SK-N-SH (cell line): ENCODE measurements around the gene KIF18B. TPM values are rescaled to one million over a fixed set of nuclear protein-coding genes. Genes with fewer than 3 reads are reported as not detected.

ENCODE experiments used
- CTCF ChIA-PET: fragments of 300-600, 350-600 bp; formaldehyde crosslinking; extraction: SDS; loops from one replicate; lab custom pipeline; 2021; lab: Yijun Ruan, JAX
- POLR2A ChIA-PET: fragments of 350-600 bp; sonication (Branson Sonifier 250); formaldehyde crosslinking; extraction: SDS; loops from one replicate; lab custom pipeline; 2020; ENCODE audit warnings: antibody characterized with exemption, inconsistent platforms; lab: Yijun Ruan, JAX
- DNase-seq: peaks from one replicate; pipeline ENCODE4 v3.0.0; 2012
- H2AFZ ChIP-seq: fragments of 200-600 bp; sonication (generic); 2 replicates; pipeline ENCODE4 v1.8.1; 2016; ENCODE audit warnings: antibody characterized with exemption, mild to moderate bottlenecking, low read depth
- H3F3A ChIP-seq: fragments of 200-600 bp; sonication (generic); replicated peaks from 2 replicates; pipeline ENCODE3; 2016; ENCODE audit warnings: antibody characterized with exemption, mild to moderate bottlenecking; ENCODE audit not compliant: insufficient read depth
- H3K27ac ChIP-seq, 2 experiments: fragments of 200-500 bp in 1 of 2; fragments of 200-600 bp in 1 of 2; sonication (Bioruptor generic) in 1 of 2; sonication (generic), shearing (Covaris generic) in 1 of 2; 2 replicates each; pipeline versions ENCODE4 v1.5.1 to v1.6.1; 2014 to 2016; ENCODE audit warnings: low read depth in 2 of 2, inconsistent platforms in 1 of 2, low read length in 1 of 2, mild to moderate bottlenecking in 1 of 2, mixed read lengths in 1 of 2
- H3K27me3 ChIP-seq: fragments of 200-600 bp; sonication (generic), shearing (Covaris generic); 2 replicates; pipeline ENCODE4 v1.6.1; 2016; ENCODE audit warnings: mixed run types; ENCODE audit not compliant: insufficient read depth
- H3K36me3 ChIP-seq, 2 experiments: fragments of 200-500 bp in 1 of 2; fragments of 200-600 bp in 1 of 2; sonication (Bioruptor generic) in 1 of 2; sonication (generic) in 1 of 2; replicated peaks in 1 of 2; 2 replicates each; pipeline versions ENCODE3 to v1.5.1; 2014 to 2016; ENCODE audit warnings: low read length in 1 of 2, mild to moderate bottlenecking in 1 of 2; ENCODE audit not compliant: insufficient read depth in 2 of 2, control insufficient read depth in 1 of 2
- H3K4me1 ChIP-seq, 2 experiments: fragments of 200-500 bp in 1 of 2; fragments of 200-600 bp in 1 of 2; sonication (Bioruptor generic) in 1 of 2; sonication (generic), shearing (Covaris generic) in 1 of 2; 2 replicates each; pipeline versions ENCODE4 v1.5.1 to v1.6.1; 2014 to 2016; ENCODE audit warnings: low read depth in 1 of 2, low read length in 1 of 2, mixed run types in 1 of 2; ENCODE audit not compliant: insufficient read depth in 2 of 2, control insufficient read depth in 1 of 2
- H3K4me2 ChIP-seq: fragments of 200-600 bp; sonication (generic), shearing (Covaris generic); 2 replicates; pipeline ENCODE4 v1.6.1; 2017; ENCODE audit warnings: mixed run types
- H3K4me3 ChIP-seq, 2 experiments: fragments of 200-500 bp in 1 of 2; fragments of 200-600 bp in 1 of 2; sonication (Bioruptor generic) in 1 of 2; sonication (generic), shearing (Covaris generic) in 1 of 2; 2 replicates each; pipeline versions ENCODE4 v1.5.1 to v1.8.1; 2014 to 2016; ENCODE audit warnings: low read depth in 2 of 2, inconsistent platforms in 1 of 2, low read length in 1 of 2, mild to moderate bottlenecking in 1 of 2, mixed read lengths in 1 of 2, moderate library complexity in 1 of 2
- H3K79me2 ChIP-seq: fragments of 200-600 bp; sonication (generic); 2 replicates; pipeline ENCODE4 v1.8.1; 2017; ENCODE audit warnings: mild to moderate bottlenecking; ENCODE audit not compliant: insufficient read depth
- H3K9ac ChIP-seq: fragments of 200-600 bp; sonication (generic); 2 replicates; pipeline ENCODE4 v1.6.1; 2017; ENCODE audit warnings: mixed run types
- H3K9me2 ChIP-seq: fragments of 200-600 bp; sonication (generic); 2 replicates; pipeline ENCODE4 v1.6.1; 2017; ENCODE audit warnings: mixed run types
- H3K9me3 ChIP-seq: fragments of 200-600 bp; sonication (generic); 2 replicates; pipeline ENCODE4 v1.6.1; 2017; ENCODE audit warnings: mixed run types, mild to moderate bottlenecking, moderate library complexity
- H4K20me1 ChIP-seq: fragments of 200-600 bp; sonication (generic); 2 replicates; pipeline ENCODE4 v1.6.1; 2017; ENCODE audit warnings: mild to moderate bottlenecking, mixed run types; ENCODE audit not compliant: insufficient read depth
- CHD2 ChIP-seq: fragments of 150-350 bp; IDR thresholded peaks from 2 replicates; pipeline ENCODE4 v1.6.1; 2018; ENCODE audit warnings: low read length; ENCODE audit not compliant: partially characterized antibody
- FOSL2 ChIP-seq: IDR thresholded peaks from 2 replicates; pipeline ENCODE4 v1.4.0; 2012; ENCODE audit warnings: low read depth, mild to moderate bottlenecking, moderate library complexity, borderline replicate concordance
- GABPA ChIP-seq: IDR thresholded peaks from 2 replicates; pipeline ENCODE4 v1.4.0; 2012; ENCODE audit warnings: low read depth, mild to moderate bottlenecking
- GATA2 ChIP-seq: sonication (generic); formaldehyde crosslinking; IDR thresholded peaks from 2 replicates; pipeline ENCODE4 v1.5.0; 2020; ENCODE audit warnings: mild to moderate bottlenecking, missing genetic modification reagents
- MAX ChIP-seq: IDR thresholded peaks from 2 replicates; pipeline ENCODE4 v1.4.0; 2012; ENCODE audit warnings: low read depth
- MEF2A ChIP-seq: IDR thresholded peaks from 2 replicates; pipeline ENCODE4 v1.4.0; 2012; ENCODE audit warnings: low read depth, borderline replicate concordance
- NRF1 ChIP-seq: IDR thresholded peaks from 2 replicates; pipeline ENCODE4 v1.6.1; 2012; ENCODE audit warnings: low read depth, mild to moderate bottlenecking, low read length
- PBX3 ChIP-seq: IDR thresholded peaks from 2 replicates; pipeline ENCODE4; 2012
- POLR2AphosphoS5 ChIP-seq: IDR thresholded peaks from 2 replicates; pipeline ENCODE4 v1.6.1; 2012; ENCODE audit warnings: low read depth, low read length
- RCOR1 ChIP-seq: fragments of 150-350 bp; IDR thresholded peaks from 2 replicates; pipeline ENCODE4 v1.6.1; 2017; ENCODE audit warnings: antibody characterized with exemption, low read length
- REST ChIP-seq: IDR thresholded peaks from 2 replicates; pipeline ENCODE4 v1.6.1; 2012; ENCODE audit warnings: mild to moderate bottlenecking, low read depth, low read length, moderate library complexity
- RFX5 ChIP-seq: IDR thresholded peaks from 2 replicates; pipeline ENCODE4 v1.6.1; 2012; ENCODE audit warnings: mild to moderate bottlenecking, improper control_type of control experiment, low read length
- RXRA ChIP-seq: IDR thresholded peaks from 2 replicates; pipeline ENCODE4 v1.4.0; 2012; ENCODE audit warnings: low read depth, mild to moderate bottlenecking, borderline replicate concordance
- SIN3A ChIP-seq: IDR thresholded peaks from 2 replicates; pipeline ENCODE4 v1.6.1; 2012; ENCODE audit warnings: low read depth, mild to moderate bottlenecking, low read length, moderate library complexity, borderline replicate concordance
- SMC3 ChIP-seq: IDR thresholded peaks from 2 replicates; pipeline ENCODE4 v1.6.1; 2012; ENCODE audit warnings: low read depth, low read length, improper control_type of control experiment
- TAF1 ChIP-seq: IDR thresholded peaks from 2 replicates; pipeline ENCODE4 v1.6.1; 2012; ENCODE audit warnings: low read depth, mild to moderate bottlenecking, low read length, moderate library complexity, borderline replicate concordance
- TEAD4 ChIP-seq: IDR thresholded peaks from 2 replicates; pipeline ENCODE4 v1.4.0; 2012; ENCODE audit warnings: mild to moderate bottlenecking, borderline replicate concordance; ENCODE audit not compliant: insufficient read depth
- USF2 ChIP-seq: fragments of 150-350 bp; IDR thresholded peaks from 2 replicates; pipeline ENCODE4 v1.6.1; 2017; ENCODE audit warnings: antibody characterized with exemption, low read length, low read depth, borderline replicate concordance
- ZBTB33 ChIP-seq: IDR thresholded peaks from 2 replicates; pipeline ENCODE4 v1.4.0; 2012; ENCODE audit warnings: low read depth, borderline replicate concordance
- WGBS: methylation state at CpG from one replicate; pipeline ENCODE4 v1.1.6; 2017; ENCODE audit warnings: low lambda C conversion rate; 5-methylcytosine and 5-hydroxymethylcytosine counted together
- polyA plus RNA-seq, 3 experiments: library from polyadenylated mRNA; depleted of rRNA; stranded (reverse); fragments of >200 nt; gene quantifications; 2 replicates each; pipeline ENCODE4 v1.2.3, GENCODE V29; 2012

Gene KIF18B
- polyA plus RNA-seq, 1 of the 3 experiments (the other 2 are of a cell fraction) = 14.7 TPM

- TF ChIP-seq CHD2 (no peak), ZBTB33 (peak; percentile 37; the same call in 1 of the 2 replicates), TEAD4 (peak; percentile 52; the same call in 1 of the 2 replicates), REST (no peak), SMC3 (no peak), RXRA (no peak; the same call in 1 of the 2 replicates), TAF1 (no peak)
Observed at GRCh38 chr17:44916781-44917241, 30.8 kb downstream of the KIF18B start (continued).

GRCh38 chr17:44915862-44916780, 31.5 kb downstream of the KIF18B start:
- Histone ChIP-seq H3K9me3 (no peaks in the 10 kb centered on the region), H4K20me1 (no peaks in the 10 kb centered on the region), H3K36me3 (no peaks in the 10 kb centered on the region), H3K4me2 (peak overlapping the region; percentile 58; the same call in 1 of the 2 replicates), H3K9me2 (no peaks in the 10 kb centered on the region), H3K9ac (peak overlapping the region; percentile 62), H3K4me3 (no peak overlapping the region), H2AFZ (peak overlapping the region; percentile 82; the same call in 1 of the 2 replicates), H3K4me1 (peaks cover 16 to 18% of the 10 kb centered on the region in 2 experiments; a peak in 3 of 4 replicates), H3K79me2 (no peaks in the 10 kb centered on the region), H3K27me3 (no peaks in the 10 kb centered on the region), H3F3A (peaks cover 12% of the 10 kb centered on the region), H3K27ac (peak overlapping the region in 1 of 2 experiments; percentile 78; a peak in 2 of 4 replicates)
- WGBS = 90% methylated on average over 10 of the region's 11 CpGs
- CTCF ChIA-PET = interaction anchor here (1.3 to 17.2 kb wide), 5 partner anchors 16 to 219 kb away, joined by 4 to 433 read pairs (median 9); partner anchors contain the start of gene ACBD4
- POLR2A ChIA-PET = no interaction called here
- DNase-seq = peak; percentile 26
- no peak for TF ChIP-seq RCOR1
- no peak for TF ChIP-seq SIN3A
- TF ChIP-seq GATA2 (CRISPR knock-in tag) = no peak
- TF ChIP-seq NRF1 = no peak
- TF ChIP-seq FOSL2 = no peak
- no peak for TF ChIP-seq ZBTB33
- no peak for TF ChIP-seq PBX3
- no peak for TF ChIP-seq GABPA
- no peak for TF ChIP-seq RFX5
- no peak for TF ChIP-seq USF2
- TF ChIP-seq MAX = no peak
- TF ChIP-seq POLR2AphosphoS5 = no peak
- TF ChIP-seq MEF2A = no peak
